Nephron progenitor cell (in vitro differentiated cells): Measurements from ENCODE around the gene GNAT3.

Source experiments
- DNase-seq: peaks from one replicate; pipeline ENCODE4 v3.0.0; 2021
- H3K27ac Mint-ChIP-seq: 2 replicates; pipeline ENCODE4 v1.8.0; 2021; ENCODE audit warnings: mild to moderate bottlenecking, moderate library complexity, mixed read lengths
- H3K27me3 Mint-ChIP-seq: 2 replicates; pipeline ENCODE4 v1.8.0; 2021; ENCODE audit warnings: mild to moderate bottlenecking, low read depth, mixed read lengths; ENCODE audit not compliant: poor library complexity
- H3K36me3 Mint-ChIP-seq: 2 replicates; pipeline ENCODE4 v1.8.0; 2021; ENCODE audit warnings: low read depth, mixed read lengths
- H3K4me1 Mint-ChIP-seq: 2 replicates; pipeline ENCODE4 v1.8.0; 2021; ENCODE audit warnings: mixed read lengths
- H3K4me3 Mint-ChIP-seq: 2 replicates; pipeline ENCODE4 v1.8.0; 2021; ENCODE audit warnings: mild to moderate bottlenecking, moderate library complexity, mixed read lengths
- H3K9me3 Mint-ChIP-seq: 2 replicates; pipeline ENCODE4 v1.8.0; 2021; ENCODE audit warnings: mild to moderate bottlenecking, moderate library complexity, mixed read lengths
- TF ChIP-seq, protein P1 (sequence below): fragments of 200-600 bp; sonication (generic); IDR thresholded peaks from 2 replicates; pipeline ENCODE4 v1.5.0; 2021; ENCODE audit warnings: antibody characterized with exemption

GNAT3 gene

DNA sequence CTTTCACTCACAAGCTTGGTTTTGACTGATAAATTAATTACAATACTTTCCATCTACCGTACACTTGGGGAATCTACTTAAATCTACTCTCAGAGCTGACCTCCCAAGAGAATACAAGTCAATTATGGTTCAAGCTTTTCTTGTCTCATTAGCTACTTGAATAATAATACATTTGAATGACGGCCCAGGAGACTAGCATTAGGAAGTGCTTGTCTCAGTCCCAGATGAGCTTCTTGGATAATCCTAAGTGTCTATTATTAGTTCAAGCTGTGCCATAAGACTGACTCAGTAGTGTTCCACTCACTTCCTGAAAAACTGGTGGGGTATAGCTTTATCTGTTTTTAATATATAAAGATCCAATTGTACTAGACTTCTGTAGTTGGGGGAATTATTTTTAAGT lies 100.2 kb downstream of the GNAT3 start:
- Mint-ChIP-seq H3K36me3 (no peaks in the 10 kb centered on the region), H3K9me3 (peaks cover 5% of the 10 kb centered on the region), H3K4me3 (no peak overlapping the region)

DNA sequence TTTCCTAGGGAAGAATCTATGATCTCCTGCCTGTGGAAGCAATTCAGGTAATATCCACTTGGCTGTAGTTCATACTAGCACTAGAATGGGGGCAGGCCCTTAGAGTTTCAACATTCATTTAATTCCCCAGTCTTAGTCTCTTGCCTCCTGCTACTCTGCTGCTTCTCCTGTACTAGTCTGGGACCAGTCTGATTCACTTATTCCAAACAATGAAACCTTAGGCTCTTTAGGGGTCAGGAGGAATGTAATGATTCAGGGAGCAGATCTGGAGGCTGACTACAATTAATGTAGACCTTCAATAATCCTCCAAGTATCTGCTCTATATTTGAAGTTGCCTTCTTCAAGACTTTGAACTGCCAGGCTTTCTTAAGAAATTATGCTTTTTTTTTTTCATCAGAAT lies 101.8 kb downstream of the GNAT3 start:
- no peak for DNase-seq
- Mint-ChIP-seq H3K9me3 (peaks cover 5% of the 10 kb centered on the region), H3K4me1 (no peaks in the 10 kb centered on the region), H3K27ac (no peak overlapping the region), H3K4me3 (no peak overlapping the region), H3K27me3 (no peaks in the 10 kb centered on the region), H3K36me3 (no peaks in the 10 kb centered on the region)
- TF ChIP-seq, protein P1, sequence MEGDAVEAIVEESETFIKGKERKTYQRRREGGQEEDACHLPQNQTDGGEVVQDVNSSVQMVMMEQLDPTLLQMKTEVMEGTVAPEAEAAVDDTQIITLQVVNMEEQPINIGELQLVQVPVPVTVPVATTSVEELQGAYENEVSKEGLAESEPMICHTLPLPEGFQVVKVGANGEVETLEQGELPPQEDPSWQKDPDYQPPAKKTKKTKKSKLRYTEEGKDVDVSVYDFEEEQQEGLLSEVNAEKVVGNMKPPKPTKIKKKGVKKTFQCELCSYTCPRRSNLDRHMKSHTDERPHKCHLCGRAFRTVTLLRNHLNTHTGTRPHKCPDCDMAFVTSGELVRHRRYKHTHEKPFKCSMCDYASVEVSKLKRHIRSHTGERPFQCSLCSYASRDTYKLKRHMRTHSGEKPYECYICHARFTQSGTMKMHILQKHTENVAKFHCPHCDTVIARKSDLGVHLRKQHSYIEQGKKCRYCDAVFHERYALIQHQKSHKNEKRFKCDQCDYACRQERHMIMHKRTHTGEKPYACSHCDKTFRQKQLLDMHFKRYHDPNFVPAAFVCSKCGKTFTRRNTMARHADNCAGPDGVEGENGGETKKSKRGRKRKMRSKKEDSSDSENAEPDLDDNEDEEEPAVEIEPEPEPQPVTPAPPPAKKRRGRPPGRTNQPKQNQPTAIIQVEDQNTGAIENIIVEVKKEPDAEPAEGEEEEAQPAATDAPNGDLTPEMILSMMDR: no peak

More for the DNA sequence above, 100.2 kb downstream of the GNAT3 start:
- Mint-ChIP-seq H3K27ac (no peak overlapping the region), H3K4me1 (no peaks in the 10 kb centered on the region), H3K27me3 (no peaks in the 10 kb centered on the region)
- DNase-seq: no peak
- TF ChIP-seq, protein P1: no peak
